ENCODE data around the gene C10orf105.
A peak's percentile ranks its signal among the peaks of the same experiment; 100 is the strongest.

Gene C10orf105

GRCh38 chr10:71692598-71693306 lies 26.8 kb downstream of the C10orf105 start:
- H3K9me3 ChIP-seq (replicated peaks in 1 of 11) = peaks cover 0 to 8% (median 4%) of the 10 kb centered on the region in 11 experiments; a peak in 5 of 22 replicates
- peak overlapping the region; percentile 63 to 91 (median 78); a peak in 18 of 22 replicates for H3K4me2 ChIP-seq
- H3K36me3 ChIP-seq = no peaks in the 10 kb centered on the region
- H3K4me3 ChIP-seq = no peak overlapping the region
- no peaks in the 10 kb centered on the region for H4K20me1 ChIP-seq
- peaks cover 50 to 58% (median 53%) of the 10 kb centered on the region in 10 experiments for H3K4me1 ChIP-seq
- no peak for TF ChIP-seq Cebpa-rat (IDR thresholded peaks at IDR 0.05)
- no peak overlapping the region for H3K9ac ChIP-seq
- no peaks in the 10 kb centered on the region for H3K27me3 ChIP-seq
- H3K27ac ChIP-seq = peak overlapping the region in 2 of 11 experiments; percentile 17 to 72; a peak in 1 of 22 replicates

- H3K36me3 ChIP-seq = no peaks in the 10 kb centered on the region
- H3K4me3 ChIP-seq = no peak overlapping the region
- no peak overlapping the region for H3K4me2 ChIP-seq
- H3K4me1 ChIP-seq = peaks cover 36 to 44% (median 40%) of the 10 kb centered on the region in 10 experiments
- H3K9ac ChIP-seq = no peak overlapping the region
- peaks cover 0 to 8% (median 4%) of the 10 kb centered on the region in 11 experiments; a peak in 5 of 22 replicates for H3K9me3 ChIP-seq (replicated peaks in 1 of 11)
- H3K27ac ChIP-seq = no peak overlapping the region
- no peaks in the 10 kb centered on the region for H4K20me1 ChIP-seq
- no peak for TF ChIP-seq Cebpa-rat (IDR thresholded peaks at IDR 0.05)
- no peaks in the 10 kb centered on the region for H3K27me3 ChIP-seq
Measured at GRCh38 chr10:71691405-71691804, 28.2 kb downstream of the C10orf105 start.

GRCh38 chr10:71690094-71690720 lies 29.4 kb downstream of the C10orf105 start:
- Histone ChIP-seq H3K4me3 (no peak overlapping the region), H3K4me1 (peaks cover 27 to 40% (median 34%) of the 10 kb centered on the region in 10 experiments), H3K27me3 (no peaks in the 10 kb centered on the region), H3K9ac (no peak overlapping the region), H4K20me1 (no peaks in the 10 kb centered on the region), H3K9me3 (replicated peaks in 1 of 11) (peaks cover 0 to 8% (median 4%) of the 10 kb centered on the region in 11 experiments; a peak in 5 of 22 replicates), H3K36me3 (no peaks in the 10 kb centered on the region), H3K4me2 (no peak overlapping the region), H3K27ac (no peak overlapping the region; a peak in 1 of 22 replicates)
- peak in 3 of 11 experiments; percentile 20 to 67 (median 23); a peak in 2 of 22 replicates for TF ChIP-seq Cebpa-rat (IDR thresholded peaks at IDR 0.05)

- Histone ChIP-seq H3K27me3 (no peaks in the 10 kb centered on the region), H3K9ac (no peak overlapping the region), H3K4me2 (no peak overlapping the region), H3K27ac (no peak overlapping the region), H3K36me3 (no peaks in the 10 kb centered on the region), H3K4me1 (peaks cover 8 to 33% (median 22%) of the 10 kb centered on the region in 10 experiments), H3K9me3 (replicated peaks in 1 of 11) (peaks cover 0 to 8% (median 4%) of the 10 kb centered on the region in 11 experiments; a peak in 5 of 22 replicates), H4K20me1 (no peaks in the 10 kb centered on the region), H3K4me3 (no peak overlapping the region)
- no peak for TF ChIP-seq Cebpa-rat (IDR thresholded peaks at IDR 0.05)
Measured at GRCh38 chr10:71688256-71688655, 31.3 kb downstream of the C10orf105 start.

GRCh38 chr10:71687480-71687879 lies 32.1 kb downstream of the C10orf105 start:
- no peak for TF ChIP-seq Cebpa-rat (IDR thresholded peaks at IDR 0.05)
- Histone ChIP-seq H3K36me3 (no peaks in the 10 kb centered on the region), H3K27me3 (no peaks in the 10 kb centered on the region), H3K27ac (no peak overlapping the region), H3K4me2 (no peak overlapping the region), H3K4me3 (no peak overlapping the region), H3K9ac (no peak overlapping the region), H3K9me3 (replicated peaks in 1 of 11) (peaks cover 0 to 8% (median 4%) of the 10 kb centered on the region in 11 experiments; a peak in 5 of 22 replicates), H3K4me1 (peaks cover 4 to 26% (median 16%) of the 10 kb centered on the region in 10 experiments; a peak in 18 of 20 replicates), H4K20me1 (no peaks in the 10 kb centered on the region)

- H3K4me1 ChIP-seq = peaks cover 6 to 27% (median 15%) of the 10 kb centered on the region in 10 experiments; a peak in 17 of 20 replicates
- no peak overlapping the region for H3K9ac ChIP-seq
- no peak overlapping the region for H3K27ac ChIP-seq
- H3K9me3 ChIP-seq (replicated peaks in 1 of 11) = peaks cover 0 to 8% (median 4%) of the 10 kb centered on the region in 11 experiments; a peak in 5 of 22 replicates
- H3K27me3 ChIP-seq = no peaks in the 10 kb centered on the region
- H3K36me3 ChIP-seq = no peaks in the 10 kb centered on the region
- H4K20me1 ChIP-seq = no peaks in the 10 kb centered on the region
- no peak overlapping the region for H3K4me3 ChIP-seq
- TF ChIP-seq Cebpa-rat (IDR thresholded peaks at IDR 0.05) = no peak
- H3K4me2 ChIP-seq = no peak overlapping the region
Measured at GRCh38 chr10:71687077-71687476, 32.5 kb downstream of the C10orf105 start.

- no peak for TF ChIP-seq Cebpa-rat (IDR thresholded peaks at IDR 0.05)
- Histone ChIP-seq H3K9me3 (replicated peaks in 1 of 11) (no peaks in the 10 kb centered on the region), H3K4me3 (no peak overlapping the region), H3K9ac (no peak overlapping the region), H3K4me1 (peaks cover 6 to 27% (median 15%) of the 10 kb centered on the region in 10 experiments; a peak in 17 of 20 replicates), H4K20me1 (no peaks in the 10 kb centered on the region), H3K27me3 (no peaks in the 10 kb centered on the region), H3K36me3 (no peaks in the 10 kb centered on the region), H3K4me2 (peak overlapping the region in 5 of 11 experiments; percentile 2 to 24 (median 7); a peak in 3 of 22 replicates), H3K27ac (no peak overlapping the region)
Measured at GRCh38 chr10:71685554-71686232, 33.9 kb downstream of the C10orf105 start.

GRCh38 chr10:71684356-71685173 lies 35.0 kb downstream of the C10orf105 start:
- Histone ChIP-seq H3K27ac (no peak overlapping the region), H3K27me3 (no peaks in the 10 kb centered on the region), H3K9me3 (replicated peaks in 1 of 11) (no peaks in the 10 kb centered on the region), H3K4me2 (peak overlapping the region in 8 of 11 experiments; percentile 0 to 46 (median 16); a peak in 7 of 22 replicates), H3K4me1 (peaks cover 9 to 29% (median 20%) of the 10 kb centered on the region in 10 experiments; a peak in 19 of 20 replicates), H3K36me3 (no peaks in the 10 kb centered on the region), H3K4me3 (no peak overlapping the region), H4K20me1 (no peaks in the 10 kb centered on the region), H3K9ac (no peak overlapping the region)
- TF ChIP-seq Cebpa-rat (IDR thresholded peaks at IDR 0.05) = no peak
